KMS-11 (cell line): Measurements from ENCODE around the gene LAMB4.

ENCODE experiments used
- H2AFZ ChIP-seq: fragments of 200-600 bp; sonication (generic); 2 replicates; pipeline ENCODE4 v1.6.1; 2016; ENCODE audit warnings: antibody characterized with exemption, mixed run types, low read depth
- H3K27ac ChIP-seq: fragments of 200-600 bp; sonication (generic); 2 replicates; pipeline ENCODE4 v1.6.1; 2016; ENCODE audit warnings: mild to moderate bottlenecking, mixed run types
- H3K27me3 ChIP-seq: fragments of 200-600 bp; sonication (generic); 2 replicates; pipeline ENCODE4 v1.6.1; 2017; ENCODE audit warnings: mild to moderate bottlenecking, low read depth, mixed run types, moderate library complexity; ENCODE audit not compliant: insufficient read depth
- H3K36me3 ChIP-seq: fragments of 200-600 bp; sonication (generic); 2 replicates; pipeline ENCODE4 v1.6.1; 2017; ENCODE audit warnings: mild to moderate bottlenecking, mixed run types; ENCODE audit not compliant: insufficient read depth
- H3K4me1 ChIP-seq: fragments of 200-600 bp; sonication (generic); 2 replicates; pipeline ENCODE4 v1.6.1; 2016; ENCODE audit warnings: mild to moderate bottlenecking, low read depth, mixed run types; ENCODE audit not compliant: poor library complexity, severe bottlenecking
- H3K4me2 ChIP-seq: fragments of 200-600 bp; sonication (generic); 2 replicates; pipeline ENCODE4 v1.7.0; 2016; ENCODE audit warnings: mild to moderate bottlenecking, mixed run types
- H3K4me3 ChIP-seq: fragments of 200-600 bp; sonication (generic); IDR thresholded peaks from 2 replicates; pipeline ENCODE4 v1.6.1; 2017; ENCODE audit warnings: low read depth, low read length, mixed read lengths; ENCODE audit not compliant: insufficient read depth
- H3K79me2 ChIP-seq: fragments of 200-600 bp; sonication (generic); 2 replicates; pipeline ENCODE4 v1.6.1; 2016; ENCODE audit warnings: low read depth, mixed run types; ENCODE audit not compliant: insufficient read depth
- H3K9ac ChIP-seq: fragments of 200-600 bp; sonication (generic); 2 replicates; pipeline ENCODE4 v1.6.1; 2016; ENCODE audit warnings: mild to moderate bottlenecking, mixed run types
- H4K20me1 ChIP-seq: fragments of 200-600 bp; sonication (generic); 2 replicates; pipeline ENCODE4 v1.6.1; 2016; ENCODE audit warnings: mild to moderate bottlenecking, mixed run types; ENCODE audit not compliant: insufficient read depth
- CTCF ChIP-seq: fragments of 200-600 bp; sonication (generic); conservative IDR thresholded peaks from 2 replicates; pipeline ENCODE4 v1.6.1; 2017; ENCODE audit warnings: low read depth, mild to moderate bottlenecking, antibody characterized with exemption, low read length, moderate library complexity, mixed read lengths

LAMB4 gene

GRCh38 chr7:108072116-108072515, 58.0 kb downstream of the LAMB4 start:
- no peak overlapping the region for H2AFZ ChIP-seq
- no peak overlapping the region for H3K4me3 ChIP-seq
- TF ChIP-seq CTCF = no peak
- H3K36me3 ChIP-seq = no peaks in the 10 kb centered on the region
- no peak overlapping the region for H3K9ac ChIP-seq
- no peaks in the 10 kb centered on the region for H3K79me2 ChIP-seq
- H3K27me3 ChIP-seq = no peaks in the 10 kb centered on the region
- H3K4me1 ChIP-seq = no peaks in the 10 kb centered on the region
- no peaks in the 10 kb centered on the region for H4K20me1 ChIP-seq
- H3K4me2 ChIP-seq = no peak overlapping the region
- no peak overlapping the region for H3K27ac ChIP-seq

GRCh38 chr7:108071551-108071950, 58.6 kb downstream of the LAMB4 start:
- Histone ChIP-seq H3K27me3 (no peaks in the 10 kb centered on the region), H3K4me1 (no peaks in the 10 kb centered on the region), H3K4me2 (no peak overlapping the region), H3K27ac (no peak overlapping the region), H3K36me3 (no peaks in the 10 kb centered on the region), H3K79me2 (no peaks in the 10 kb centered on the region), H4K20me1 (no peaks in the 10 kb centered on the region), H3K9ac (no peak overlapping the region), H3K4me3 (no peak overlapping the region), H2AFZ (no peak overlapping the region)
- no peak for TF ChIP-seq CTCF

- no peaks in the 10 kb centered on the region for H4K20me1 ChIP-seq
- H3K36me3 ChIP-seq = no peaks in the 10 kb centered on the region
- no peak overlapping the region for H3K4me3 ChIP-seq
- no peak overlapping the region for H3K27ac ChIP-seq
- no peak overlapping the region for H3K9ac ChIP-seq
- no peak overlapping the region for H2AFZ ChIP-seq
- no peaks in the 10 kb centered on the region for H3K79me2 ChIP-seq
- TF ChIP-seq CTCF = no peak
- H3K27me3 ChIP-seq = no peaks in the 10 kb centered on the region
- no peak overlapping the region for H3K4me2 ChIP-seq
- H3K4me1 ChIP-seq = no peaks in the 10 kb centered on the region
Observed at GRCh38 chr7:108069646-108070045, 60.5 kb downstream of the LAMB4 start.

GRCh38 chr7:108067844-108068243, 62.3 kb downstream of the LAMB4 start:
- Histone ChIP-seq H3K4me3 (no peak overlapping the region), H3K4me2 (no peak overlapping the region), H3K9ac (no peak overlapping the region), H3K4me1 (peaks cover 14% of the 10 kb centered on the region), H2AFZ (no peak overlapping the region), H3K36me3 (no peaks in the 10 kb centered on the region), H3K27me3 (no peaks in the 10 kb centered on the region), H3K27ac (no peak overlapping the region), H3K79me2 (no peaks in the 10 kb centered on the region), H4K20me1 (no peaks in the 10 kb centered on the region)
- no peak for TF ChIP-seq CTCF

GRCh38 chr7:108066486-108066885, 63.7 kb downstream of the LAMB4 start:
- TF ChIP-seq CTCF = no peak
- Histone ChIP-seq H3K4me3 (no peak overlapping the region), H3K36me3 (no peaks in the 10 kb centered on the region), H3K27ac (no peak overlapping the region), H3K9ac (no peak overlapping the region), H4K20me1 (no peaks in the 10 kb centered on the region), H3K27me3 (no peaks in the 10 kb centered on the region), H3K4me1 (peaks cover 15% of the 10 kb centered on the region), H3K79me2 (no peaks in the 10 kb centered on the region), H2AFZ (no peak overlapping the region), H3K4me2 (no peak overlapping the region)
